GM12873 (cell line): ENCODE measurements around the gene KCNC3.

Source experiments
- CTCF ChIP-seq: IDR thresholded peaks from 2 replicates; pipeline ENCODE4 v1.5.1; 2012; ENCODE audit warnings: low read depth, mild to moderate bottlenecking, moderate library complexity, low read length, control low read depth; ENCODE audit not compliant: insufficient read depth; ENCODE audit errors: missing control alignments

Gene KCNC3

GRCh38 chr19:50280074-50280473 is 49.1 kb downstream of the KCNC3 start:
- TF ChIP-seq CTCF = no peak

- no peak for TF ChIP-seq CTCF
Measured at GRCh38 chr19:50277966-50278580, 51.1 kb downstream of the KCNC3 start.

- TF ChIP-seq CTCF = no peak
Measured at GRCh38 chr19:50276370-50277063, 52.7 kb downstream of the KCNC3 start.

- no peak for TF ChIP-seq CTCF
Measured at GRCh38 chr19:50275577-50276368, 53.4 kb downstream of the KCNC3 start.

GRCh38 chr19:50273821-50274220 is 55.4 kb downstream of the KCNC3 start:
- no peak for TF ChIP-seq CTCF

GRCh38 chr19:50272263-50272897 is 56.8 kb downstream of the KCNC3 start:
- TF ChIP-seq CTCF = no peak

- no peak for TF ChIP-seq CTCF
Measured at GRCh38 chr19:50269653-50270052, 59.5 kb downstream of the KCNC3 start.
